Muscle of back (tissue), 11 donors: Measurements from ENCODE around the gene MCAT. TPM values are rescaled to one million over a fixed set of nuclear protein-coding genes. Genes with fewer than 3 reads are reported as not detected.
"Not testable (repeated sequence)": the region's sequence is repeated elsewhere in the genome, so short reads cannot be mapped to it uniquely, and the experiment has no call there.

ENCODE experiments used
- DNase-seq, 3 donors: peaks; one replicate each; pipeline versions ENCODE4 v3.0.0 to v3.0.0-alpha.2; 2013
- polyA plus RNA-seq, 10 donors: library from polyadenylated mRNA; unstranded; fragments of 120-200 nt; gene quantifications; one replicate each; pipeline ENCODE4 v1.2.1, GENCODE V29; 2013; ENCODE audit not compliant: insufficient read length in 10 of 10

The MCAT gene
- polyA plus RNA-seq, 10 donors = 6.8 to 12.4 (median 10.2) TPM

DNA sequence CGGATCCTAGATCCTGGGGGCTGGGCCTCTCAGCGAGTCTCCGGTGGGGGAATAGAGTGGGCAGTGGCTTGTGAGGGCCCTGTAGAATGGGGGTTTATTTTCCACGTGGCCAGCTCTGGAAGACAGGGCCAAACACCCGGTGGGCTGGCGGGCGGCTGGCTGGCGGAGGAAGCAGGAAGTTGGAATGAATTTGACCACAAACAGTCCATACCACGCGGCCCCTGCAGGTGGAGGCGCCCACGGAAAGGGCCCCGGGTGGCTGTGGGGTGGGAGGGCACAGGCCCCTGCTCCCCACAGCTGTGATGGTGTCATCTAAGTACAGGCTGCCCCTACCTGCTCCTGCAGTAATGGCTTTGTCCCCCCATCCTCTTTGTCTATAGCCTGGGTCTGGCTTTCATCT, 15.1 kb downstream of the MCAT start:
- DNase-seq = no peak

GRCh38 chr22:43127166-43127908, 15.9 kb downstream of the MCAT start:
- no peak for DNase-seq

DNA sequence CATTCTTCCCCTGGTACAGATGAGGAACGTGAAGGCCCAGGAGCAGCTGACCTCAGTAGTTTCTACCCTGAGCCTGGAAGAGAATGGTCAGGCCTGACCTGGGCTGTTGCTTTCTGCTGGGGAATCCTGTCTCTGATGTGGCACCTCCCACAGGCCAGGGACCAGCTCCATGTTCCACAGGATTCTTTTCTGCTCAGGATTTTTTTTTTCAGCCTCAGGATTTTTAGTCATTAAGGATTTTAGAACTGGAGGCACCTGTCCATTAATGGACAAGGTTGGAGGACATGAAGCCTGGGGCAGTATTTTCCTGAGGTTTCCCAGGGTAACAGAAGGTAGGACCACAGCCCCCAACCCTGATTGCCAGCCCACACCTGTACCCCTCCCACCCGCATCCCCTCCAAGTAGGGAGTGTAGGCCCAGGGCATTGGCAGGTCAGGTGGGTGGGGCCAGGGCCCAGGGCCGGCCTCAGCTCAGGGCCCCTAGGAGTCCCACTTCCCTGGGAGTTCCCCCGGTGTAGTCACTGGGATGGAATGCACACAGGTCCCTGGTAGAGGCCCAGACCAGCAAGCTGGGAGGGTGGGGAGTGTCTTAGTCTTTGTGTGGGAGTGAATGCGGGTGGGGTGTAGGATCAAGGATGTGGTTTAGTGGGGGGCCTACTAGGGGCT, 16.6 kb downstream of the MCAT start:
- peak in 1 of 3 donors; percentile 33 for DNase-seq

- DNase-seq = no peak
These were observed 24.2 kb downstream of the MCAT start for GRCh38 chr22:43118953-43119458.

DNA sequence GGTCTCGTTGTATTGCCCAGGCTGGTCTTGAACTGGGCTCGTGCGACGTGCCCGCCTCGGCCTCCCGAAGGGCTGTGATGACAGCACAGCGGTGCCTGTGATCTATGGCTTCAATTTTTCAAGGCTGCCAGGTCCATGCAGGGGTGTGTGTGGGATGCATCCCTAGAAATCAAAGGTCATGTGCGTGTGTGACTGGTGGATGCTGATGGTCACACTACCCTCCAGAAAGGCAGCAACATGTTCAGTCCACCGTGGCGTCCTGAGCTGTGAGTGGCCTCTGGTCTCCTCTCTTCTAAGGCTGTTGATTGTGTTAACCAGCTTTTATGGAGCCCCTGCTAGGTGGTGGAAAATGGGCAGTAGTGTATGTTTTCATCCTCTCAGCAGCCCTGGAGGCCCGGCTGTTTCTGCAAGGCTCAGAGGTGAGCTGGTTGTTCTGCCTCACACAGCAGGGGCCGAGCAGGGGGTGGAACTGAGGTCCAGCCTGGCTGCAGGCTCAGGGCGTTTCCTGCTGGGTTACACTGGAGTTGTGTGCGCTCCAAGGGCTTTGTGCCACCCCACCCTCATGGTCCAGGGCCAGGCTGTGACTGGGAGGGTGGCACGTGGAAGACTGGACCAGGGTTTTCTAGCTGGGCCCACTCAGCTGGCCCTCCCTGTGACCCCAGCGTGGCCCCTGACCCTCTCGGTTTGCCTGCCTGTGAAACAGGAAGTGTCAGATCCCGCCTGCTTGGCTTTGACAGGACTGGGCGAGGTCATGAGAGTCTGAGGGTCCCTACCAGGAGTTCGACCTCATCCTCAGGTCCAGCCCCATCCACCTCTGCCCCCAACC, 25.0 kb downstream of the MCAT start:
- DNase-seq = no peak

DNA sequence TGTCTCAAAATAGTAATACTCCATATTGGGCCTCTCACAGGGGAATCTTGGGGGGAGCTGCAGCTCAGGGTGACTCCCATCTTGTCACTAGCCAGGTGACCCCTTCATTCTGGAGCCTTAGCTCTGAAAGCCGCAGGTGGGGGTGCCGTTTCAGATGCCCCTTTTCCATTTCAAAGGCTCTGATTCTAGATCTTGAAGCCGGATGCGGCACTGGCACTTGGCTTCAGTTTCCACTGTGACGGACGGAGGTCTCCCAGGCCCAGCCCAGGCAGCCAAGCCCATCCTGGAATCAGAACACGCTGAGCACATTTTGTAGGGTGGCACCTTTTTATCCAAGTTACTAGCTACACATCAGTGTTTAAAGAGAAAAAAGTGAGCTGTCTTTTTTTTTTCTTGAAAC, 26.3 kb downstream of the MCAT start:
- DNase-seq = no peak

GRCh38 chr22:43114958-43115357, 28.2 kb downstream of the MCAT start:
- DNase-seq = no peak

DNA sequence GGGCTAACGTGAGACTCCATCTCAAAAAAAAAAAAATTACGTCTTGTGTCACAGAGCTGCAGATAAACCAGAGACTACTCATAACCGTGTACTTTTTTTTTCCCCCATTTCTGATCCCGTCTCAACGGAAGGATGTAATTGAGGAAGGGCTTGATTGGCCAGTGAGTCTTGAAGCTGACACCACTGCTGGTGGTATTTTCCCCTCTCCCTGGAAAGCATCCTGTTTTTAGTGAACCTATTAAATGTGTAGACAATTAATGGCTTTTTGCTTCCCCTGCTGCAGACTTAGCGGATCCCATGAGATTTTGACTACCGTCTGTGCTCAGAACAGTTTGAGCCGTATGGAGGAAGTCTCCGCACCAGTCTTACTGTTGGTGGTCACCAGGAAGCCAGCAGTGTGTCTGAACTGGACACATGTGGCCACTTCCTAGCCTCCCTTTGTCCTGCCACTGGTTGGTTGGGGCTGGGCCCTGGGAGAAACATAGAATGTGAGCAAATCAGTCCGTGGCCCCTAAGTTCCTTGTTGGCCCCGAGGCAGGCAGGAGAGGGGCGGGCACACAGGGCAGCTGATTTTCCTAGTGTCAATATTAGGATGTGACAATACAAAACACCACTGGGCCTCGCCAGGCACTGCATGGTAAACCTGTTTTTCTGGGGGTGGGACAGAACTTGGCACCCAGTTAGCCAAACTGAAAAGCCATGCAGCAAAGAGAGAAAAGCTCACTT, 29.5 kb downstream of the MCAT start:
- no peak for DNase-seq

DNA sequence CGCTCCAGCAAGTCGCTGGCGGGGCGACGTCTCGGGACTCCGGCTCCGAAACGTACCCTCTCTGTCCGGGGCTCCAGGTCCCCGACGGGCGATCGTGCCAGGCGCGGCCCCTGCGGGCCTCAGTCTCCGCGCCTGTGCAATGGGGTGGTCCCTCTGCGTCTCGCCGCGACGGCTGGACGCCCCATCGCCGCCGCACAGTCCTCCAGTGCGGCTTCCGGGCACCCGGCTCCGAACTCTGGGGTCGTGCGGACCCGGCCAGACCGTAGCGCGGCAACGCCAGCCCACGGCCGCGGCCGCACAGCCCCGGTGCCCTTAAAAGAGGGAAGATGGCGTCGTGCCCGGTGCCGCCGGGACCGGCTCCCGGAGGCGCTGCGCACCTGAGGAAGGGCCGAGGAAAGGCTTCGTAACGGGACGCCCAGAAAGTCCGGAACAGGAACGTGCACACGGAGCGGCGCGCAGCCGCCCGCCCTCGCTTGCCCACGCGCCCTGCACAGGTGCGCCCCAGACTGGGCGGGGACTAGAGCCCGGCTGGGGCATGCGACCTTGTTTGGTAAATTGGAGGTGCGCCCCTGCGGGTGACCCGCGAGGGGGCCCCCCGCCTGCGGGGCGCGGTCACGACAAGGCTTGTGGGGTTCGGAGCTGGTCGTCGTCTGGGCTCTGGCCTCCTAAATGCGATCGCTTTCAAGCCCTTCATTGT, 32.1 kb downstream of the MCAT start:
- DNase-seq = peak in 1 of 3 donors; percentile 36

DNA sequence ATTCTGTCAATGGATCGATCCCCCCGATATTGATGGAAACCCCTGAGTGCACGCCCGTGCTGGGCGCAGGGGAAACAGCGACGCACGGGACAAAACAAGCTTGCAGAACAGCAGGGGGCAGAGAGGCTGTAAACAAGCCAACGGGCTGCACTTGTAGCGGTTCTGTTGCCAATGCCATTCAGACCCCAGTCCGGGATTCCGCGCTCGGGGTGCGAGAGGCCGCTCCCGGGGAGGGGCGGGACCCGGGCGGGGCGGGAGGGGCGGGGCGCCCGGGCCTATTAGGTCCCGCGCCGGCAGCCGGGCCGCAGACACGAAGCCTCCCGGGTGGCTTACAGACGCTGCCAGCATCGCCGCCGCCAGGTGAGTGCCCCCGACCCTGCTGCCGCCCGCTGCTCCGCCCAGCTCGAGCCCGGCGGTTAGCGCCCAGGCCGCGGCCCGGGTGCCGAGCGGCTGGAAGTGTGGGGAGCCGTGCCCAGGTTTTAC, 32.7 kb downstream of the MCAT start, which contains the start of gene BIK:
BIK (plus strand) TSS at position 307 of the 483 bp plus-strand sequence. CDS start 13,273 bp downstream, outside the sequence.
- DNase-seq = peak in 1 of 3 donors; percentile 59

DNA sequence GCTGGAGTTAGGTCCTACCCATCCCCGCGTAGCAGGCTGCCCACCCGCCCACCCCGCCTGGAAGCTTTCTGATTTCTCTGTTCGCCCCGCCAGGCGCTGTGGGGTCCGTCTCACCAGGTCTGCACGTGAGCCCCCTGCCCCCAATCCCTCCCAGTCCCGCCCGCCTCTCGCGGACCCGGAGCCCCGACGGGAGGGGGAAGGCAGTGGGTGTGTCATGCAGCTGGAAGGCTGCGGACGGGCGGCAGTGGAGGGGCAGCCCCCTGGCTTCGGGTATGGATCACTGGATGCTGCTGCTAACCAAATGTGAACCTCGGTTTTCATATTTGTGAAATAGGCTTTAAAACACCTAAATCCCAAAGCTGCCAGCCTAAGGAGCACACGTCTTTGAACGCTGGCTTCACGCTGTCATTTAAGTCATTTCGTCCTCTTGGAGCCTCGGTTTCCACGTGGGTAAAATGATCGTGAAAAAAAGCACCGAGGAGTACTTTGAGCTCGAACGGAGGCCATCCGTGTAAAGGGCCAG, 33.2 kb downstream of the MCAT start:
- DNase-seq = no peak

DNA sequence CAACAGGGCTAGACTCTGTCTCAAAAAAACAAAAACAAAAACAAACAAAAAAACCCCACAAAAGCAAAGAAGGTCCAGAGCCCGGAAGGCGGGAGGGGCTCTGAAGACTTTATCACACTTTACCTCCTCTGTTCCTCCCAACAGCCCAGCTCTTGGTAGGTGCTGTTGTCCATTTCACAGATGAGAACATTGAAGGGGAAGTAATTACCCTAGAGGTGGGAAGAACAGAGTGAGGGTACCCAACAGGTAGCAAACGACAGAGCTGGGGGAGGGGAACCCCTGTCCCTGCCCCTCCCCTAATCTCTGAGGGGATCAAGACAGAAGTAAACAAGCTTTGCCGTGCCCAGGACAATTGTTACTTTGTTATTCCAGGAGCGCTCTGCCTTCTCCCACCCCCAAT, 33.7 kb downstream of the MCAT start:
- no peak for DNase-seq

DNA sequence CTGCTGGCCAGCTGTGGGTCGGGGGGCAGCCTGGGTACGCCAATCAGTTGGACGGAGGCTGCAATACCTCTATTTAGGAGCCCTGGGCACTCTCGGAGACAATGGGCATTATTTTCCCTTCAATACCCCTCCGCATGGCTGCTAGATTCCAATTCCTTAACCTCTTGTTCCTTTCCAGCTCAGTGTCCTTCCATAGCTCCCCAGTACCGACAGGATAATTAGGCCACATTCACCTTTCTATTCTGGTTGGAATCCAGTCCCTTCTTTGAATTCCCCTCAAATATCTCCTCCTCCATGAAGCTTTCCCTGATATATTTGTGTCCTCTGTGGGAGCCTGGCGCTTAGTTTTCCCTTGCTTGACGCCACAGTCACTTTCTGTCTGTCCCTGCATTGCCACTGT, 36.9 kb downstream of the MCAT start:
- DNase-seq = no peak

DNA sequence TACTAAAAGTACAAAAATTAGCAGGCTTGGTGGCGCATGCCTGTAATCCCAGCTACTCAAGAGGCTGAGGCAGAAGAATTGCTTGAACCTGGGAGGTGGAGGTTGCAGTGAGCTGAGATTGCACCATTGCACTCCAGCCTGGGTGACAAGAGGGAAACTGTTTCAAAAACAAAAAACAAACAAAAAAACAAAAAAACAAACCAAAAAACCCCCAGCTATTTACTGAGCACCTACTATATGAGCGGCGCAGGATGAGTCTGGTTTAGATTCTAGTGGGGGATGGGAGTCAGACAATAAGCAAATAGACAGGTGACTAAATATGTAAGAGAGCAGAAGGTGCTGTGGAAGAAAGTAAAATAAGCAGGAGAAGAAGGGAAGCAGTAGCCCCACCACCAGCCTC, 38.2 kb downstream of the MCAT start:
- not testable (repeated sequence) for DNase-seq

- DNase-seq = not testable (repeated sequence)
These were observed 39.1 kb downstream of the MCAT start for GRCh38 chr22:43104056-43104625.

DNA sequence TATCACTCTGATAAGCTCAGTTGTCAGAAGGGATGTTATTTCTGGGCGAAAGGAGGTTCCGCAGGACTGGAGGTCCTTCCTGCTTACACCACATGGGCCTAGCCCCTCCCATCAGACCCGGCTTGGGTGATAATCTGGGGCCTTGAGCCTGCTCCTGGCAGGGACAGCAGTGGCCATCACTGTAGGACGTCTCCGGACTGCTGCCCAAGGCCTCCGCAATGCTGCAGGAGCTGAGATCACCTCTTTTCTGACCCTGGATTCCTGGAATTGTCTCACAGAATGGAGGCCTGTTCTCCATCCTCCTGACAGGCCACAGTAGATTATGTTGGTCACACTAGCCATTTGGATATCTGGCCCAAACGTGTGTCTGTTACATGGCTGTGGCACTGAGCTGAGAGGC, 41.9 kb downstream of the MCAT start:
- no peak for DNase-seq

GRCh38 chr22:43100225-43100624, 43.0 kb downstream of the MCAT start:
- DNase-seq = no peak

GRCh38 chr22:43099095-43099494, 44.1 kb downstream of the MCAT start:
- no peak for DNase-seq

- DNase-seq = no peak
These were observed 44.8 kb downstream of the MCAT start for GRCh38 chr22:43098356-43098755.

- no peak for DNase-seq
These were observed 46.8 kb downstream of the MCAT start for GRCh38 chr22:43096420-43096819.
